ENCODE measurements around the gene STARD13. TPM values are rescaled to one million over a fixed set of nuclear protein-coding genes. Genes with fewer than 3 reads are reported as not detected.
A peak's percentile ranks its signal among the peaks of the same experiment; 100 is the strongest.

The STARD13 gene
- total RNA-seq, 1 experiment from 2014 or later, result 0.20 TPM

GRCh38 chr13:33208290-33209220, 77.0 kb downstream of the STARD13 start:
- in situ Hi-C loops (cut with HindIII; ENCODE audit: low sequenced_read_pairs), result no loop called here
- DNase-seq (ENCODE audit: low spot score), result no peak

GRCh38 chr13:33207615-33207961, 78.0 kb downstream of the STARD13 start:
- DNase-seq (ENCODE audit: low spot score), result no peak
- in situ Hi-C loops (cut with HindIII; ENCODE audit: low sequenced_read_pairs), result no loop called here

DNA sequence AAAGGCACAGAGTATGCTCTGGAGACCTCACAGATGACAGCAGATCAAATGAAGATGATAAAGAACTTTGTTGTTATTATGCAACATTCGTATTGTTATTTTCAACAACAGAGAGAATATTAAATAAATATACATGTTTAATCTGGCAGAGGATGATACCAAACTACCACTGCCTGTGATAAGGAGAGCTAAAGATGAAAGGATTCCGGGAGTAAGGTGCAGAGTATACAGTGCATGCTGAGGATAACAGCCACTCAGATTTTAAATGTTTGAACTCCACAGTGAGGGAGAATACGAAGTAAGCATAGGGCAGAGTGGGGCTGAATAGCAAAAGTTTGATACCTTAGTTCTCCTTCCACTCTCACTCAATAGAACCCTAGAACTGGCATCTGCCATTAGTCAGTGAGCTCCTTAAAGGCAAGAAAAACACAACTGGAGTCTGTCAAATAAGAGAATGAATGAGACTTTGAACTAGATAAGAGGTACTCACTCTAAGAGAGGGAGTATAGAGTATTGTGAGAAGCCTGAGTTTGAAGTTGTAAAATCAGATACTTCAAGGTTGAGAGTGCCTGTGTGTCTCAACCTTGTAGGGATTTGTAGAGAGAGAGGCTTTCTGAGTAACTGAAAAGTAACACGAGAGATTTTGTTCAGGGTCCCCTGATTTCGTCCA, 78.5 kb downstream of the STARD13 start:
- in situ Hi-C loops (cut with HindIII; ENCODE audit: low sequenced_read_pairs), result no loop called here
- DNase-seq (ENCODE audit: low spot score), result no peak

DNA sequence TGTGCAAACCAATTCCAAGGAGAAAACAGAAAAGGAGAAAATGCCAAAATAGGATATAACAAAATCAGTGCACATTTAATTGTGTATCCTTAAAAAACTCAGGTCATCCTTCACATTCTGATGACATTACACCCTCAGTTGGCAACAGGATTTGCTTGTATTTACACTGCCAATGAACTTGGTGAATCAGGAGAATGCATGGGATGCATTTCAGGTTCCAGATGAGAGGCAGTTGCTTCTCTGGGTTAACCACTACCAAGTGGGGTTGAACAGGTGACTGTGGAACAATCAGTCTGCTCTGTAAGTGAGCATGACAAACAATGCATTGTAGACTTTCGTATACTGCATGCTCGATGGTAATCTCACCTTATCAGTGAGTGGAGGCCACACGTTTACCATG, 79.1 kb downstream of the STARD13 start:
- no peak for DNase-seq (ENCODE audit: low spot score)
- in situ Hi-C loops (cut with HindIII; ENCODE audit: low sequenced_read_pairs), result no loop called here

DNA sequence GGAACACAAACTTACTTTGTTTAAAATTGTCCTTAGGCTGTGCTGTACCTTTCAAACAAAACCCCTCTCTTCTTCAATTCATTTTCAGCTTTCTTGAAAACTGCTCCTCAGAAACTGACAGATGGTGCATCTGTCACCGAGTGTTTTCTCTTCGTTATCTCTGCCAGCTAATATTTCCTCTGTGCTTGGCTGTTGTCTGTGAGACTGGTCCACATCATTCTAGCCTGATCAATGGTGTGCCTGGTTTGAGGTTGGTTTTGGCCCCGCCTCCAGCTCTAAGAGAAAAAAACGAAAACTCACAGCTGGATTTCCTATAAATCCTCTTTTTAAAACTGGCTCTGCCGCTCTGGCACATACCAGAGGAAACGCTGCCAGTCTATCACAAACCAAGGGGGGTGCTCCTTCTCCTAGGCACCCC, 79.7 kb downstream of the STARD13 start:
- in situ Hi-C loops (cut with HindIII; ENCODE audit: low sequenced_read_pairs), result no loop called here
- DNase-seq (ENCODE audit: low spot score), result peak; percentile 50

DNA sequence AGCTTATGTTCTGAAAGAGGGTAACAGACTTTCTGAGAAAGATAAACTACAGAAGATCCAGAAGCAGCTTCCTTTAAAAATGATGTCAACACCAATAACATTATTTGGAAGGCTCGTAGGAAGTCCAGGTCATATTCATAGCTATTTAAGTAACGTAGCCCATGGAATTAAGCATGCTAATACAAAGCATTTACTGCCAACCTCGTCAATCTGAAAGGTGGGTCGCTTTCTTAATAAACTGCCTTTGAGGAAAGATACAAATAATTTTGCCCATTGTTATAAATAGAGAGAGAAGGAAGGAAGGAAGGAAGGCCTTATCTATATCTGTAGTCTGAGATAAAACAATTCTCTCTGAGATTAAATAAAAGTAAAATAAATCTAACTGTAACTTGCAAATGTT, 80.3 kb downstream of the STARD13 start:
- no peak for DNase-seq (ENCODE audit: low spot score)
- in situ Hi-C loops (cut with HindIII; ENCODE audit: low sequenced_read_pairs), result no loop called here

DNA sequence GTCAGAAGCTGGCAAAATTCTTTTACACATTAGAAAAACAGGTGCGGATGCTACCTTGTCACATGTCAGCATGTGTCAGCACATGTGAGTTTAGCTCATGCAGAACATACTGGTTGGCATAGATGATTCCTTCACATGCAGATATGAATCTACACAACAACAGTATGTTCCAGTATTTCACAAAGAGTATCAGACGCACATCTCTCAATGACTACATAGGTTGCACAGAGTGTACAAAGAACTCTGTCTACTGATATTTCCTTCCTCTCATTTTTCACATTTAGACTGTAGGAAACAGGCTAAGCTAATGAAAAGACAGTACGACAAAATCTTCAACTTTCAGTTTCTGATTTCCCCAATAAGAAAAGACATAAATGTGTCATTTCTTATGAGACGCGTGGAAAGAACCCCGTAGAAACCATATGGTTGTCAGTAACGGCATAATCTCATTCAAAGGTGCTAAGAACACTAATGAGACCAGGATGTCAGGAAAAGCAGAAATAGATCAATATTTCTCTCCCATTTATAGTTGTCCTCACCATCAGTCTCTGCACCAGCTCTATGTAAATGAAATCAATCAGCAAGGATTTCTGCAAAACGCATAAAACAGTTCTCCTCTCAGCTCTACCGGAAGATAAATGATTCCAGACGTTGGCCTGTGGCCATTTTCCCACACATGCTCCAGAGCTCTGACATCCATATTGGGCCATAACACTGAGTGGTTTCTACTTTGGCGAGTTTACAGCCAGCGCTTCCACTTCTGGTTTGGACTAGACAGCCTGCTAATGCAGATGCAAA, 81.2 kb downstream of the STARD13 start:
- DNase-seq (ENCODE audit: low spot score), result no peak
- in situ Hi-C loops (cut with HindIII; ENCODE audit: low sequenced_read_pairs), result no loop called here

- DNase-seq (ENCODE audit: low spot score), result no peak
- in situ Hi-C loops (cut with HindIII; ENCODE audit: low sequenced_read_pairs), result no loop called here
Measured at GRCh38 chr13:33202644-33203169, 82.8 kb downstream of the STARD13 start.

GRCh38 chr13:33201659-33202058, 83.9 kb downstream of the STARD13 start:
- DNase-seq (ENCODE audit: low spot score), result no peak
- in situ Hi-C loops (cut with HindIII; ENCODE audit: low sequenced_read_pairs), result no loop called here

DNA sequence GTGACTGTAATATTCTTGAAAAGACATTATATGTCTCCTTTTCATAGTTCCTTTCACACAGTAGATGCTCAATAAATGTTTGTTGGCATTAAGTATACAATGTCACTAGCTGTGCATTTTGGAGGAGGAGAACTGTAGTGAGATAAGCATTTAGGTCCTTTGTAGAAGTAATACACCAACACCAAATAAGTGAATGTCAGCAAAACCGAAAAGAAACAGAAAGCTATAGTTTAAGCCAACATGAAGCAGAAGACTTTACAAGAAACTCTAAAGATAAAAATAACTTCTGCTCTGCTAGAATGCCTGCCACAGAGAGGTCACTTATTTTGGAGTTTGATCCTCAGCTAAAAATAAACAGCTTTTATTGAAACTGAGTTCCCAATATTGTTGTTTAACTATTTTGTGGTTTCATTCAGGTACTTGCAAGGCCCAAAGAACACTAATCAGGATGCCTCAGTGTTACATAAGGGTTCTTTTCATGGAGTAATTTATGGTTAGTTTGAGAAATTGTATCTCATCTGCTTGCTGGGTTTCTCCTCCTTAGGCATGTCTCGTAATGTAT, 86.2 kb downstream of the STARD13 start:
- in situ Hi-C loops (cut with HindIII; ENCODE audit: low sequenced_read_pairs), result no loop called here
- no peak for DNase-seq (ENCODE audit: low spot score)

DNA sequence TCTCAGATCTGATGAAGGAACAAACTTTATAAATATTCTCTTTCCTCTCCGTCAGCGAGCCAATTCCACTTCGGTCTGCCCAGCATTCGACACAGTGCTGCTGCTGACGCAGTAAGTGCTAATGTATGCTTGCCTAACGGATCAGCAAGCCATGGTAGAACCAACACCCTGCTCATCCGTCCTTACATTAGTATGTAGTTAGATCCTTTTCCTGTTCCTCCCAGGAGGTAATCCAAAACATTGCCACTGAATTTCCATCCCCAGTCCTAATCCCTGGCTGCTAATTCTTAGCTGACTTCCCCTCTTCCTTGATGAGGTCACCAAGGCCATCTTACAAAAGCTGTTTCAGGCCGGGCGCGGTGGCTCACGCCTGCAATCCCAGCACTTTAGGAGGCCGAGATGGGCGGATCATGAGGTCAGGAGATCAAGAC, 88.0 kb downstream of the STARD13 start:
- in situ Hi-C loops (cut with HindIII; ENCODE audit: low sequenced_read_pairs), result no loop called here

DNA sequence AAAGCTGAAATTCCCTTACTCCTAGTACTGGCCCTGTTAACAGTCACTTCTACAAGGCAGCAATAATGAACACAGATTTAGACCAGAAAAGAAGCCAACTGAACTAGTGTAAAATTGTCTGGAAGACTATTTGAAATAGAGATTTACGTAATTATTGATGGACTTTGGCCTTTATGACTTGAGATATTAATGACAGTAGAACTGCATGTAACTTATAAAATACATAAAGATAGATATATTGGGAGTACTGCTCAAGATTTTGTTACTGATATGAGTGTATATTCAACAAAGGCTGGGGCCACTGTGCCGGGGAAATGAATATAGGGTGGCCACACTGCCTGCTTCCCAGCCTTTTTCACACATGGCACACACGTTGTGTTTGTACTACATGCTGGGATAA, 88.8 kb downstream of the STARD13 start:
- in situ Hi-C loops (cut with HindIII; ENCODE audit: low sequenced_read_pairs), result no loop called here
- DNase-seq (ENCODE audit: low spot score), result no peak

More for the DNA sequence above, 88.0 kb downstream of the STARD13 start:
- no peak for DNase-seq (ENCODE audit: low spot score)

DNA sequence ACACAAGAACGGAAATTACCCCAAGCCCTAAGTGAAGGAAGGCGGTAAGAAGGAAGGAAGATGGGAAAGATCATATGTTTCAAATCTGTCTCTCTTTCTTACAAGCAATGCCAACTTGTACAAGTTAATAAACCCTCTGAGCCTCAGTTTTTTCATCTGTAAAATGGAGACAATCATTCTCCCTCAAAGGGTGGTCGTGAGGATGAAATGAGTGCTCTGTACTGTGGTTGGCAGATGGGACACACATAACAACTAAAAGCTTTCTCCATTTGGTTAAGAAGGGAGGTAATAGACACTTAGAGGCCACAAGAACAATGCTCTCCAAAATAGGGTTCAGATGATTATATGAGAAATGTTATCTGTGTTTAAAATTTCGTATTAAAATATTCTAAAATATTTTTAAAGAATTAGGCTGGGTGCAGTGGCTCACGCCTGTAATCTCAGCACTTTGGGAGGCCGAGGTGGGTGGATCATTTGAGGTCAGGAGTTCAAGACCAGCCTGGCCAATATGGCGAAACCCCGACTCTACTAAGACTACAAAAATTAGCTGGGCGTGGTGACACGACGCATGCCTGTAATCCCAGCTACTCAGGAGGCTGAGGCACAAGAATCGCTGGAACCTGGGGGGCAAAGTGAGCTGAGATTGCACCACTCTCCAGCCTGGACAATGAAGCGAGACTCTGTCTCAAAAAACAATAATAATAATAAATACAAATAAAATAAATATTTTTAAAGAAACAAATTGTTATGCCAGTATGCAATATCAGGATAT, 89.7 kb downstream of the STARD13 start:
- no peak for DNase-seq (ENCODE audit: low spot score)
- in situ Hi-C loops (cut with HindIII; ENCODE audit: low sequenced_read_pairs), result no loop called here

DNA sequence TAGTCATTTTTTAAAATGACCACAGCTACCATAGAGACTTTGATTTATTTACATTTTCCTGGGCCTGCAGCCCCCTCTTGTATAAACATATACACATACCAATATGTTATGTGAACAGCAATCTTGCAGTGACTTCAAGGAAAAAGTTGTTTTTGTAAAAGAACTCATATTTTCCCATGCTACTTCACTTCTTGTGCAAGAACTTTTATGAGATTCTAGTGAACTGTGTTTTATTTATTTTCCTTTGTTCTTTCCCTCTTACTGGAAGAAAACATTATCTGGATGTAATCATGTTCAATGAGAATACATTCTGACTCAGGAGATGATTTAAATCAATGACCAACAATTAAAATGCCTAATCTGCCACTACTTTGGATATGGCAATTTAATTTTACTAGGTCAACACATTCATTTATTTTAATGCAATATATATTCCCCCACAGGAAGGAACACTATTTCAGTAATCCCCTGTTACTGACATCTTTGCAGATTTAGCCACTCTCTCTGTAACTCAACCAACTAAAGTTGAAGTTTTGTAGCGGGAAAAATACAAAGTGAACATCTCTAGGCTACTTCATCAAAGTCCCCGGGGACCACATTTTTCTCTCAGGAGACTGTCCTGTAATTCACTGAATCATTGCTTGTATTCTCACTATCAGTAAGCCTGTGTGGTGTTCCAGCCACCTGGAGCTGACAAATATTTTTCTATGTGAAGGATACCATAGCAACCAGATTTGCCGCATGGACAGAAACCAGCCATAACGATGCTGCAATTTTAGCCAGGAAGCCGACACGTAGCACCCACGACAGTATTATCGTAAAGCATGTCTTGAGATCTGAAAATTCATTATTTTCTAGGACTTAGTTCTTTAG, 90.5 kb downstream of the STARD13 start:
- no peak for DNase-seq (ENCODE audit: low spot score)
- in situ Hi-C loops (cut with HindIII; ENCODE audit: low sequenced_read_pairs), result no loop called here

DNA sequence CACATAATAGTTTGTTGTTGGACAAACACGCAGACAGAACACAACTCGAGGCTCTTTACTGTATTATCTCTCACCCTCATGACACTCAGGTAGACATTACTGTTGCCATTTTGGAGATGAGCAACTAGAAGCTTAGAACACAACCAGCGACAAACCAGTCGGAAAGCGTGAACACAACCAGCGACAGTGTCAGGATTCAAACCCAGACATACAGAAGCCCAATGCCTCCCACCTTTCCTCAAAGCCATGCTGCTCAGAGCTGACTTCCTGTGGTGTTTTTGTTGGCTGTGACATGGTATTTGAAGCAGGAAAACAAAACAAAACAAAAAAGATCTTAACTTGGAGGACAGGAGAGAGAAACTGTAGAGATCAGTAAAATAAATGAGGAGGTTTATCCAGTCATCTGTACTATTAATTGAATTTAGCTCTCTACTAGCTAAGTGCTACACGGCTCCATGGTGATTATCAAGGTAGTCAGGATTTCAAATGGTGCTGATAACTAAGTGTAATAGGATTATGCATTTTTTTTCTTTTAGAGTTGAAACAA, 92.1 kb downstream of the STARD13 start:
- DNase-seq (ENCODE audit: low spot score), result no peak
- in situ Hi-C loops (cut with HindIII; ENCODE audit: low sequenced_read_pairs), result no loop called here

DNA sequence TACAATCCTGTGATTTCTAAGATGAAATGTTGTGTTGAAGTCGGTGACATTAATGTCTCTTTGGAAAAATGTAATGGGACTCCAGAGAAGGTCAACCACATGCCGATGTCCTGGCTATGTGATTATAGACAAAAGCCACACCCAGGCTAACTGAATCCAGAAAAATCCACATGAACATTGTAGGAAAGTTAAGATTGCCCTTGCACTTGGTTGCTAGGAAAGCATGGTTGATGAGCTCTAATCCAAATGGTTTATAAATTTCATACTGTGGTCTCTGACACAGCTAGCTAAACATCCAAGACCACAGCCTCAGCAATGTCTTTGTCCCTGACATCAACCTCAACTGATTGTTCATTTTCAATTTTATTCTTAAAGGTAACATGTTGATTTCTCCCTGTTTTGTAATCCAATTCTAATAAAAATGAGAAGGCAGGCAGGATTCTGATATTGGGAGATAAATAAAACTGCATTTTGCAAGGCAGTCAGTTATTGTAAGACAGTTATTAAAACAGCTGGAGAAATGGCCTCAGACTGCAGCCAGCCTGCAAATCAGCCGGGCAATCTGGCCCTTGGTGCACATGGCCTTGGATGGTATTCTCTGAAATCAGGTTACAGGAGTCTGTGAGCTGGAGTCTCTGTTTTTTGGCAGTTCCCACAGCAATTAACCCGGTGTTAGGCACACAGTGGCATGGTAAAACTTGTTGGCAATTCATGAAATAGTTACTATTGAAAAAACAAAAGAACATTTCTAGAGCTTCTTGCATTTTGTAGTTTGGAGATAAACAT, 93.9 kb downstream of the STARD13 start:
- DNase-seq (ENCODE audit: low spot score), result no peak
- in situ Hi-C loops (cut with HindIII; ENCODE audit: low sequenced_read_pairs), result no loop called here

GRCh38 chr13:33189470-33189869, 96.1 kb downstream of the STARD13 start:
- in situ Hi-C loops (cut with HindIII; ENCODE audit: low sequenced_read_pairs), result no loop called here

More at GRCh38 chr13:33189470-33189869, 96.1 kb downstream of the STARD13 start:
- no peak for DNase-seq (ENCODE audit: low spot score)

All from G401 (cell line).